WERI-Rb-1 (cell line): ENCODE measurements around the gene RBP3.

ENCODE experiments used
- DNase-seq: peaks from one replicate; pipeline ENCODE4 v3.0.0-alpha.2; 2020
- H3K27ac ChIP-seq: fragments of 250-450 bp; sonication (Bioruptor Pico); 2 replicates; pipeline ENCODE4 v1.5.1; 2020; ENCODE audit warnings: mild to moderate bottlenecking, moderate library complexity
- H3K27me3 ChIP-seq: fragments of 250-450 bp; sonication (Bioruptor Pico); 2 replicates; pipeline ENCODE4 v1.5.1; 2021; ENCODE audit warnings: mild to moderate bottlenecking, low read depth, moderate library complexity; ENCODE audit not compliant: insufficient read depth, severe bottlenecking
- H3K36me3 ChIP-seq: fragments of 250-450 bp; sonication (Bioruptor Pico); 2 replicates; pipeline ENCODE4 v1.5.1; 2020; ENCODE audit warnings: mild to moderate bottlenecking, moderate library complexity
- H3K4me3 ChIP-seq: 2 replicates; pipeline ENCODE4 v1.5.1; 2011; ENCODE audit warnings: low read depth, mild to moderate bottlenecking, control low read depth, low read length
- H3K9me3 ChIP-seq: fragments of 250-450 bp; sonication (Bioruptor Pico); 2 replicates; pipeline ENCODE4 v1.5.1; 2021; ENCODE audit warnings: mild to moderate bottlenecking, moderate library complexity; ENCODE audit not compliant: severe bottlenecking
- CTCF ChIP-seq: IDR thresholded peaks from 2 replicates; pipeline ENCODE4 v1.5.1; 2011; ENCODE audit warnings: low read depth, mild to moderate bottlenecking, control low read depth, inconsistent platforms, low read length

RBP3 gene

GRCh38 chr10:47303105-47303504 lies 45.1 kb upstream of the RBP3 start:
- Histone ChIP-seq H3K4me3 (no peak overlapping the region), H3K27me3 (no peaks in the 10 kb centered on the region), H3K36me3 (no peaks in the 10 kb centered on the region)

GRCh38 chr10:47303866-47304265 lies 44.3 kb upstream of the RBP3 start:
- H3K36me3 ChIP-seq: no peaks in the 10 kb centered on the region
- DNase-seq: no peak
- no peak overlapping the region for H3K4me3 ChIP-seq
- TF ChIP-seq CTCF: no peak
- no peak overlapping the region for H3K27ac ChIP-seq
- no peaks in the 10 kb centered on the region for H3K9me3 ChIP-seq
- H3K27me3 ChIP-seq: no peaks in the 10 kb centered on the region

More at GRCh38 chr10:47303105-47303504, 45.1 kb upstream of the RBP3 start:
- TF ChIP-seq CTCF: no peak
- no peak for DNase-seq
- Histone ChIP-seq H3K27ac (no peak overlapping the region), H3K9me3 (no peaks in the 10 kb centered on the region)

GRCh38 chr10:47305566-47305965 lies 42.6 kb upstream of the RBP3 start:
- no peaks in the 10 kb centered on the region for H3K27me3 ChIP-seq
- no peak overlapping the region for H3K4me3 ChIP-seq
- no peak for TF ChIP-seq CTCF
- no peak for DNase-seq
- no peaks in the 10 kb centered on the region for H3K9me3 ChIP-seq
- no peak overlapping the region for H3K27ac ChIP-seq
- no peaks in the 10 kb centered on the region for H3K36me3 ChIP-seq

- no peak for TF ChIP-seq CTCF
- no peak overlapping the region for H3K4me3 ChIP-seq
- H3K27ac ChIP-seq: no peak overlapping the region
These were observed 41.6 kb upstream of the RBP3 start for GRCh38 chr10:47306387-47307210.

GRCh38 chr10:47307381-47307780 lies 40.8 kb upstream of the RBP3 start:
- H3K36me3 ChIP-seq: no peaks in the 10 kb centered on the region
- no peak overlapping the region for H3K4me3 ChIP-seq
- H3K27ac ChIP-seq: no peak overlapping the region
- TF ChIP-seq CTCF: no peak
- H3K9me3 ChIP-seq: no peaks in the 10 kb centered on the region
- no peaks in the 10 kb centered on the region for H3K27me3 ChIP-seq
- DNase-seq: no peak

More at GRCh38 chr10:47306387-47307210, 41.6 kb upstream of the RBP3 start:
- Histone ChIP-seq H3K9me3 (no peaks in the 10 kb centered on the region), H3K36me3 (no peaks in the 10 kb centered on the region), H3K27me3 (no peaks in the 10 kb centered on the region)
- no peak for DNase-seq

- H3K9me3 ChIP-seq: no peaks in the 10 kb centered on the region
- no peaks in the 10 kb centered on the region for H3K36me3 ChIP-seq
- no peak overlapping the region for H3K4me3 ChIP-seq
- H3K27ac ChIP-seq: no peak overlapping the region
- no peak for DNase-seq
- TF ChIP-seq CTCF: no peak
- H3K27me3 ChIP-seq: no peaks in the 10 kb centered on the region
These were observed 39.4 kb upstream of the RBP3 start for GRCh38 chr10:47308775-47309174.
